Panc1 (cell line): ENCODE measurements around the gene PRKG1. TPM values are rescaled to one million over a fixed set of nuclear protein-coding genes. Genes with fewer than 3 reads are reported as not detected.

ENCODE experiments used
- ATAC-seq: fragments of 200-7000 bp; cut with Tn5 transposase; 2 replicates; pipeline ENCODE4 v1.9.1; 2020; ENCODE audit warnings: mild to moderate bottlenecking, moderate library complexity
- BruUV-seq: library from RNA; stranded (reverse); fragments of 400-500 nt; replicated peaks from 2 replicates; lab custom pipeline; 2021; lab: Mats Ljungman, UMichigan
- CTCF ChIA-PET: fragments of 300-600 bp; sonication (Branson Sonifier 250); formaldehyde crosslinking; loops from one replicate; lab custom pipeline; 2022; ENCODE audit warnings: antibody characterized with exemption; lab: Charles Lee
- POLR2A ChIA-PET: fragments of 300-600 bp; sonication (Branson Sonifier 250); formaldehyde crosslinking; loops from one replicate; lab custom pipeline; 2022; ENCODE audit warnings: antibody characterized with exemption; lab: Charles Lee
- DNase-seq: peaks from one replicate; pipeline ENCODE4 v3.0.0-alpha.2; 2010; ENCODE audit warnings: low read depth, low spot score
- H3K27ac ChIP-seq: 2 replicates; pipeline ENCODE4 v1.5.1; 2011; ENCODE audit warnings: mild to moderate bottlenecking, low read length, inconsistent platforms
- H3K27me3 ChIP-seq: fragments of 200-500 bp; sonication (Bioruptor generic); 2 replicates; pipeline ENCODE4 v1.6.0; 2014; ENCODE audit warnings: low read length, inconsistent platforms; ENCODE audit not compliant: control insufficient read depth, insufficient read depth
- H3K36me3 ChIP-seq: fragments of 200-500 bp; sonication (Bioruptor generic); 2 replicates; pipeline ENCODE4 v1.5.1; 2014; ENCODE audit warnings: inconsistent platforms, mild to moderate bottlenecking, low read length, moderate library complexity; ENCODE audit not compliant: control insufficient read depth, insufficient read depth
- H3K4me1 ChIP-seq: 2 replicates; pipeline ENCODE4 v1.5.1; 2011; ENCODE audit warnings: inconsistent platforms, mild to moderate bottlenecking, low read length, moderate library complexity; ENCODE audit not compliant: control insufficient read depth, insufficient read depth
- H3K4me3 ChIP-seq, 2 experiments: 2 replicates each; pipeline ENCODE4 v1.5.1; 2011 to 2012; ENCODE audit warnings: low read depth in 2 of 2, low read length in 2 of 2, mild to moderate bottlenecking in 2 of 2, inconsistent platforms in 1 of 2, moderate library complexity in 1 of 2
- H3K9me3 ChIP-seq: fragments of 200-500 bp; sonication (Bioruptor generic); 2 replicates; pipeline ENCODE4 v1.5.1; 2014; ENCODE audit warnings: low read depth, mild to moderate bottlenecking, inconsistent platforms, low read length, moderate library complexity; ENCODE audit not compliant: control insufficient read depth, insufficient read depth
- CTCF ChIP-seq: fragments of 450-650 bp; IDR thresholded peaks from 2 replicates; pipeline ENCODE4 v1.5.1; 2017; ENCODE audit warnings: mild to moderate bottlenecking
- POLR2AphosphoS5 ChIP-seq: IDR thresholded peaks from 2 replicates; pipeline ENCODE4 v1.6.1; 2012; ENCODE audit warnings: mild to moderate bottlenecking, low read depth, low read length, moderate library complexity
- REST ChIP-seq, 2 experiments: IDR thresholded peaks; 2 replicates each; pipeline ENCODE4 v1.6.1; 2011 to 2012; ENCODE audit warnings: low read depth in 2 of 2, control low read depth in 1 of 2, low read length in 1 of 2, mild to moderate bottlenecking in 1 of 2, moderate library complexity in 1 of 2; ENCODE audit not compliant: insufficient read depth in 1 of 2
- SIN3A ChIP-seq: IDR thresholded peaks from 2 replicates; pipeline ENCODE4 v1.6.1; 2012; ENCODE audit warnings: low read depth, mild to moderate bottlenecking, low read length, moderate library complexity, borderline replicate concordance; ENCODE audit not compliant: insufficient read depth
- TCF7L2 ChIP-seq: IDR thresholded peaks from 2 replicates; pipeline ENCODE4 v1.6.1; 2011; ENCODE audit warnings: mild to moderate bottlenecking, low read depth, low read length, inconsistent platforms
- in situ Hi-C: cut with HindIII; loops from 2 replicates; pipeline ENCODE4 v1.10.0; 2016; ENCODE audit warnings: low sequenced_read_pairs, low pct_unique_long_range_greater_than_20kb
- intact Hi-C: fragments of 100-400 bp; cut with micrococcal nuclease; formaldehyde crosslinking; loops from one replicate; pipeline ENCODE4 v1.10.0; 2022; ENCODE audit not compliant: unreplicated experiment
- total RNA-seq: library from RNA; stranded (reverse); gene quantifications from one replicate; pipeline ENCODE4 v1.2.1, GENCODE V29; 2021; ENCODE audit not compliant: unreplicated experiment

PRKG1 gene
- total RNA-seq, 1 experiment from 2014 or later = 0.92 TPM

GRCh38 chr10:51436805-51437204, 362.5 kb downstream of the PRKG1 start:
- no peak for TF ChIP-seq POLR2AphosphoS5
- H3K4me3 ChIP-seq = no peak overlapping the region
- no peaks in the 10 kb centered on the region for H3K27me3 ChIP-seq
- 0 out of 2 replicates have a peak, but pooled peaks cover 1% of the 10 kb centered on the region for H3K9me3 ChIP-seq
- no peak for ATAC-seq
- BruUV-seq = no TSS peak
- no peaks in the 10 kb centered on the region for H3K36me3 ChIP-seq
- ChIA-PET POLR2A (no interaction called here), CTCF (no interaction called here)
- in situ Hi-C loops (no loop called here), intact Hi-C loops (no loop called here)
- no peaks in the 10 kb centered on the region for H3K4me1 ChIP-seq
- H3K27ac ChIP-seq = no peak overlapping the region
- DNase-seq = no peak

- in situ Hi-C loops (no loop called here), intact Hi-C loops (no loop called here)
- 0 out of 2 replicates have a peak, but pooled peaks cover 2% of the 10 kb centered on the region for H3K9me3 ChIP-seq
- DNase-seq (no peak), ATAC-seq (no peak)
- H3K27me3 ChIP-seq = no peaks in the 10 kb centered on the region
- POLR2A ChIA-PET = no interaction called here
- no peak for TF ChIP-seq POLR2AphosphoS5
- H3K4me1 ChIP-seq = no peaks in the 10 kb centered on the region
- no TSS peak for BruUV-seq
- no peak overlapping the region for H3K27ac ChIP-seq
- no peaks in the 10 kb centered on the region for H3K36me3 ChIP-seq
- CTCF ChIA-PET = no interaction called here
- H3K4me3 ChIP-seq = no peak overlapping the region
These were observed 365.4 kb downstream of the PRKG1 start for GRCh38 chr10:51439645-51440044.

GRCh38 chr10:51445588-51445987, 371.3 kb downstream of the PRKG1 start:
- Histone ChIP-seq H3K36me3 (no peaks in the 10 kb centered on the region), H3K4me3 (no peak overlapping the region), H3K4me1 (no peaks in the 10 kb centered on the region), H3K9me3 (0 out of 2 replicates have a peak, but pooled peaks cover 2% of the 10 kb centered on the region), H3K27me3 (no peaks in the 10 kb centered on the region), H3K27ac (no peak overlapping the region)
- no peak for ATAC-seq
- TF ChIP-seq TCF7L2 = no peak
- no peak for TF ChIP-seq CTCF
- no peak for TF ChIP-seq POLR2AphosphoS5
- TF ChIP-seq REST (IDR thresholded peaks at IDR 0.05; ENCODE audit: insufficient read depth in 1 of 2, low read depth in 2 of 2, low read length in 1 of 2) = no peak
- TF ChIP-seq SIN3A = no peak
- BruUV-seq = no TSS peak
- ChIA-PET CTCF (no interaction called here), POLR2A (no interaction called here)
- intact Hi-C loops = no loop called here
- DNase-seq = no peak
- in situ Hi-C loops = no loop called here
